ENCODE data around the gene LDLR.
"Not testable (repeated sequence)": the region's sequence is repeated elsewhere in the genome, so short reads cannot be mapped to it uniquely, and the experiment has no call there.

Gene LDLR

GRCh38 chr19:11069561-11069960 lies 19.7 kb upstream of the LDLR start:
- no peak overlapping the region for H3K4me3 ChIP-seq (ENCODE audit: low read length in 2 of 2)
- H3K36me3 ChIP-seq (ENCODE audit: control insufficient read depth in 2 of 2, insufficient read depth in 2 of 2, low read length in 2 of 2), result peaks cover 0 to 3% of the 10 kb centered on the region in 2 donors
- no peak overlapping the region for H3K27ac ChIP-seq (ENCODE audit: low read depth in 2 of 2, low read length in 2 of 2)
- H3K27me3 ChIP-seq (ENCODE audit: control insufficient read depth in 2 of 2, insufficient read depth in 2 of 2, low read length in 2 of 2), result no peaks in the 10 kb centered on the region
- H3K9ac ChIP-seq (ENCODE audit: low read depth in 1 of 2, low read length in 2 of 2), result no peak overlapping the region
- no peaks in the 10 kb centered on the region for H3K9me3 ChIP-seq (ENCODE audit: control insufficient read depth in 2 of 2, low read length in 2 of 2)
- H3K4me1 ChIP-seq (ENCODE audit: control insufficient read depth in 2 of 2, insufficient read depth in 2 of 2, low read length in 2 of 2), result no peaks in the 10 kb centered on the region

GRCh38 chr19:11070123-11070522 lies 19.1 kb upstream of the LDLR start:
- H3K9me3 ChIP-seq (ENCODE audit: control insufficient read depth in 2 of 2, low read length in 2 of 2), result no peaks in the 10 kb centered on the region
- no peak overlapping the region for H3K9ac ChIP-seq (ENCODE audit: low read depth in 1 of 2, low read length in 2 of 2)
- H3K4me3 ChIP-seq (ENCODE audit: low read length in 2 of 2), result no peak overlapping the region
- no peaks in the 10 kb centered on the region for H3K4me1 ChIP-seq (ENCODE audit: control insufficient read depth in 2 of 2, insufficient read depth in 2 of 2, low read length in 2 of 2)
- H3K36me3 ChIP-seq (ENCODE audit: control insufficient read depth in 2 of 2, insufficient read depth in 2 of 2, low read length in 2 of 2), result peaks cover 0 to 3% of the 10 kb centered on the region in 2 donors
- no peaks in the 10 kb centered on the region for H3K27me3 ChIP-seq (ENCODE audit: control insufficient read depth in 2 of 2, insufficient read depth in 2 of 2, low read length in 2 of 2)
- no peak overlapping the region for H3K27ac ChIP-seq (ENCODE audit: low read depth in 2 of 2, low read length in 2 of 2)

- no peak overlapping the region for H3K4me3 ChIP-seq (ENCODE audit: low read length in 2 of 2)
- H3K4me1 ChIP-seq (ENCODE audit: control insufficient read depth in 2 of 2, insufficient read depth in 2 of 2, low read length in 2 of 2), result no peaks in the 10 kb centered on the region
- H3K36me3 ChIP-seq (ENCODE audit: control insufficient read depth in 2 of 2, insufficient read depth in 2 of 2, low read length in 2 of 2), result no peaks in the 10 kb centered on the region
- H3K9me3 ChIP-seq (ENCODE audit: control insufficient read depth in 2 of 2, low read length in 2 of 2), result no peaks in the 10 kb centered on the region
- H3K9ac ChIP-seq (ENCODE audit: low read depth in 1 of 2, low read length in 2 of 2), result no peak overlapping the region
- H3K27me3 ChIP-seq (ENCODE audit: control insufficient read depth in 2 of 2, insufficient read depth in 2 of 2, low read length in 2 of 2), result no peaks in the 10 kb centered on the region
- H3K27ac ChIP-seq (ENCODE audit: low read depth in 2 of 2, low read length in 2 of 2), result no peak overlapping the region
Observed at GRCh38 chr19:11073568-11073967, 15.7 kb upstream of the LDLR start.

GRCh38 chr19:11076792-11077191 lies 12.5 kb upstream of the LDLR start:
- not testable (repeated sequence) for H3K4me3 ChIP-seq (ENCODE audit: low read length in 2 of 2); H3K4me1 ChIP-seq (ENCODE audit: control insufficient read depth in 2 of 2, insufficient read depth in 2 of 2, low read length in 2 of 2); H3K27me3 ChIP-seq (ENCODE audit: control insufficient read depth in 2 of 2, insufficient read depth in 2 of 2, low read length in 2 of 2); H3K27ac ChIP-seq (ENCODE audit: low read depth in 2 of 2, low read length in 2 of 2); H3K9me3 ChIP-seq (ENCODE audit: control insufficient read depth in 2 of 2, low read length in 2 of 2); H3K36me3 ChIP-seq (ENCODE audit: control insufficient read depth in 2 of 2, insufficient read depth in 2 of 2, low read length in 2 of 2); H3K9ac ChIP-seq (ENCODE audit: low read depth in 1 of 2, low read length in 2 of 2)

- Histone ChIP-seq H3K4me1 (ENCODE audit: control insufficient read depth in 2 of 2, insufficient read depth in 2 of 2, low read length in 2 of 2) (no peaks in the 10 kb centered on the region), H3K9ac (ENCODE audit: low read depth in 1 of 2, low read length in 2 of 2) (no peak overlapping the region), H3K27me3 (ENCODE audit: control insufficient read depth in 2 of 2, insufficient read depth in 2 of 2, low read length in 2 of 2) (no peaks in the 10 kb centered on the region), H3K36me3 (ENCODE audit: control insufficient read depth in 2 of 2, insufficient read depth in 2 of 2, low read length in 2 of 2) (no peaks in the 10 kb centered on the region), H3K4me3 (ENCODE audit: low read length in 2 of 2) (no peak overlapping the region), H3K27ac (ENCODE audit: low read depth in 2 of 2, low read length in 2 of 2) (no peak overlapping the region), H3K9me3 (ENCODE audit: control insufficient read depth in 2 of 2, low read length in 2 of 2) (no peaks in the 10 kb centered on the region)
Observed at GRCh38 chr19:11078893-11079292, 10.4 kb upstream of the LDLR start.

GRCh38 chr19:11079999-11080398 lies 9.3 kb upstream of the LDLR start:
- Histone ChIP-seq H3K9me3 (ENCODE audit: control insufficient read depth in 2 of 2, low read length in 2 of 2) (no peaks in the 10 kb centered on the region), H3K4me3 (ENCODE audit: low read length in 2 of 2) (no peak overlapping the region), H3K27ac (ENCODE audit: low read depth in 2 of 2, low read length in 2 of 2) (no peak overlapping the region), H3K36me3 (ENCODE audit: control insufficient read depth in 2 of 2, insufficient read depth in 2 of 2, low read length in 2 of 2) (no peaks in the 10 kb centered on the region), H3K4me1 (ENCODE audit: control insufficient read depth in 2 of 2, insufficient read depth in 2 of 2, low read length in 2 of 2) (no peaks in the 10 kb centered on the region), H3K9ac (ENCODE audit: low read depth in 1 of 2, low read length in 2 of 2) (no peak overlapping the region), H3K27me3 (ENCODE audit: control insufficient read depth in 2 of 2, insufficient read depth in 2 of 2, low read length in 2 of 2) (no peaks in the 10 kb centered on the region)

GRCh38 chr19:11087870-11088505 lies 1.3 kb upstream of the LDLR start:
- Histone ChIP-seq H3K4me1 (ENCODE audit: control insufficient read depth in 2 of 2, insufficient read depth in 2 of 2, low read length in 2 of 2) (peaks cover 27 to 29% of the 10 kb centered on the region in 2 donors), H3K27me3 (ENCODE audit: control insufficient read depth in 2 of 2, insufficient read depth in 2 of 2, low read length in 2 of 2) (no peaks in the 10 kb centered on the region), H3K27ac (ENCODE audit: low read depth in 2 of 2, low read length in 2 of 2) (peak overlapping the region; percentile 90 to 99), H3K36me3 (ENCODE audit: control insufficient read depth in 2 of 2, insufficient read depth in 2 of 2, low read length in 2 of 2) (no peaks in the 10 kb centered on the region), H3K4me3 (ENCODE audit: low read length in 2 of 2) (peak overlapping the region; percentile 78 to 88), H3K9me3 (ENCODE audit: control insufficient read depth in 2 of 2, low read length in 2 of 2) (no peaks in the 10 kb centered on the region), H3K9ac (ENCODE audit: low read depth in 1 of 2, low read length in 2 of 2) (peak overlapping the region; percentile 85 to 94)

- Histone ChIP-seq H3K27ac (ENCODE audit: low read depth in 2 of 2, low read length in 2 of 2) (peak overlapping the region; percentile 90 to 99), H3K27me3 (ENCODE audit: control insufficient read depth in 2 of 2, insufficient read depth in 2 of 2, low read length in 2 of 2) (no peaks in the 10 kb centered on the region), H3K36me3 (ENCODE audit: control insufficient read depth in 2 of 2, insufficient read depth in 2 of 2, low read length in 2 of 2) (no peaks in the 10 kb centered on the region), H3K4me1 (ENCODE audit: control insufficient read depth in 2 of 2, insufficient read depth in 2 of 2, low read length in 2 of 2) (peaks cover 28 to 30% of the 10 kb centered on the region in 2 donors), H3K9me3 (ENCODE audit: control insufficient read depth in 2 of 2, low read length in 2 of 2) (no peaks in the 10 kb centered on the region), H3K4me3 (ENCODE audit: low read length in 2 of 2) (peak overlapping the region; percentile 78 to 88), H3K9ac (ENCODE audit: low read depth in 1 of 2, low read length in 2 of 2) (peak overlapping the region; percentile 85 to 94)
Observed at GRCh38 chr19:11088506-11089253, 583 bp upstream of the LDLR start.

- Histone ChIP-seq H3K4me3 (ENCODE audit: low read length in 2 of 2) (peak overlapping the region; percentile 78 to 88), H3K9ac (ENCODE audit: low read depth in 1 of 2, low read length in 2 of 2) (peak overlapping the region; percentile 85 to 94), H3K27ac (ENCODE audit: low read depth in 2 of 2, low read length in 2 of 2) (peak overlapping the region; percentile 90 to 99), H3K4me1 (ENCODE audit: control insufficient read depth in 2 of 2, insufficient read depth in 2 of 2, low read length in 2 of 2) (peaks cover 36 to 37% of the 10 kb centered on the region in 2 donors)
- H3K9me3 ChIP-seq (ENCODE audit: control insufficient read depth in 2 of 2, low read length in 2 of 2); H3K27me3 ChIP-seq (ENCODE audit: control insufficient read depth in 2 of 2, insufficient read depth in 2 of 2, low read length in 2 of 2); H3K36me3 ChIP-seq (ENCODE audit: control insufficient read depth in 2 of 2, insufficient read depth in 2 of 2, low read length in 2 of 2): not testable (repeated sequence)
Observed at GRCh38 chr19:11090014-11090263, 676 bp downstream of the LDLR start.

GRCh38 chr19:11090264-11090996 lies 1.2 kb downstream of the LDLR start:
- H3K27ac ChIP-seq (ENCODE audit: low read depth in 2 of 2, low read length in 2 of 2), result peak overlapping the region; percentile 97 to 99
- peak overlapping the region; percentile 86 to 88 for H3K4me3 ChIP-seq (ENCODE audit: low read length in 2 of 2)
- peak overlapping the region; percentile 87 to 98 for H3K9ac ChIP-seq (ENCODE audit: low read depth in 1 of 2, low read length in 2 of 2)
- H3K4me1 ChIP-seq (ENCODE audit: control insufficient read depth in 2 of 2, insufficient read depth in 2 of 2, low read length in 2 of 2), result peaks cover 35 to 38% of the 10 kb centered on the region in 2 donors
- H3K36me3 ChIP-seq (ENCODE audit: control insufficient read depth in 2 of 2, insufficient read depth in 2 of 2, low read length in 2 of 2), result no peaks in the 10 kb centered on the region
- no peaks in the 10 kb centered on the region for H3K9me3 ChIP-seq (ENCODE audit: control insufficient read depth in 2 of 2, low read length in 2 of 2)
- H3K27me3 ChIP-seq (ENCODE audit: control insufficient read depth in 2 of 2, insufficient read depth in 2 of 2, low read length in 2 of 2), result no peaks in the 10 kb centered on the region
